Erythroblast (primary cell): Measurements from ENCODE around the gene PLA2G4D.

Experiments
- GATA1 ChIP-seq: IDR thresholded peaks from 2 replicates; pipeline ENCODE4 v1.6.1; 2011; ENCODE audit warnings: low read depth, mild to moderate bottlenecking, control low read depth, low read length, moderate library complexity
- POLR2A ChIP-seq: IDR thresholded peaks from 2 replicates; pipeline ENCODE4 v1.6.1; 2011; ENCODE audit warnings: mild to moderate bottlenecking, low read length

GRCh38 chr15:42033214-42033873, 61.0 kb downstream of the PLA2G4D start:
- TF ChIP-seq POLR2A, result no peak
- TF ChIP-seq GATA1, result no peak
